LNCaP clone FGC (cell line): ENCODE results near the gene PRR36.

Experiments used
- DNase-seq: peaks from one replicate; pipeline ENCODE4 v3.0.0-alpha.2; 2011; ENCODE audit warnings: low read depth
- H3K4me3 ChIP-seq: 2 replicates; pipeline ENCODE4 v1.5.1; 2011; ENCODE audit warnings: mild to moderate bottlenecking, low read depth, low read length, control low read depth
- CTCF ChIP-seq: IDR thresholded peaks from 2 replicates; pipeline ENCODE4 v1.5.1; 2012; ENCODE audit warnings: mild to moderate bottlenecking; ENCODE audit not compliant: control insufficient read depth, insufficient read depth; ENCODE audit errors: extremely low read depth

The PRR36 gene

GRCh38 chr19:7874897-7875273 is 695 bp upstream of the PRR36 start:
- TF ChIP-seq CTCF = no peak
- H3K4me3 ChIP-seq = peak overlapping the region; percentile 65
- DNase-seq = no peak

DNA sequence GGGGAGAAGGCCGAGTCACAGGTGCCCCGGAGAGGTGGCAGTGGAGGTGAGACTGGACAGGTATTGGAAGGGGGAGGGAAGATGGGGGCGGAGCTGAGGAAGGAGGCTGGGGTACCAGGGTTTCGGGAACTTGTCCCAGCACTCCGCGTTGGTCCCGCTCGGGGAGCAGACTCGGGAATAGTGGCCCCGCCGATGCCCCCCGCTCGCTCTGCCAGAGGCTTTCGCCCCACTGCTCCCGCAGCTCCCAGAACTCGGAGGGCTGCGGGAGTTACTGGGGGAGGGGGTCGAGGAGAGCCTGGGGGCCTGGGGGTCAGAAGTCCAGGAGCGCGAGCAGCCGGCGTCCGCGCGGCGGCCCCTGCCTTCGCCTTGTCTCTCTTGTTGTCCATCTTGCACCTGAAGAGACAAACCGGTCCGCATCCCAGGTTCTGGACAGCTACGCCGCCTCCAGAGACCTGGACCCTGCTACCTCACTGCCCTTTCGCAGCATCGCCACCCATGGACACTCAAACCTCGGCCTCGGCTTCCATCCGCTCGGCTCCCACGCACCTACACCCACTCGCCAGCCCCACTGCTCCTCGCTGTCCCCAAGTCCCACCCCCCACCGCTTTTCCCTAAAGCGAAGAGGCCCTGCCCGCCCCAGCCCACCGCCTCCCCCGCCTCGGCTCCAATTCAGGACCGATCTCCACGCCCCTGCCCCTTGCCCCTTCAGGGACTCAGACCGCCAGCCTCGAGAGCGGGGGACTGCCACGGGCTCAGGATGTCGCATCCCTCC is 700 bp downstream of the PRR36 start:
- no peak for TF ChIP-seq CTCF

DNA sequence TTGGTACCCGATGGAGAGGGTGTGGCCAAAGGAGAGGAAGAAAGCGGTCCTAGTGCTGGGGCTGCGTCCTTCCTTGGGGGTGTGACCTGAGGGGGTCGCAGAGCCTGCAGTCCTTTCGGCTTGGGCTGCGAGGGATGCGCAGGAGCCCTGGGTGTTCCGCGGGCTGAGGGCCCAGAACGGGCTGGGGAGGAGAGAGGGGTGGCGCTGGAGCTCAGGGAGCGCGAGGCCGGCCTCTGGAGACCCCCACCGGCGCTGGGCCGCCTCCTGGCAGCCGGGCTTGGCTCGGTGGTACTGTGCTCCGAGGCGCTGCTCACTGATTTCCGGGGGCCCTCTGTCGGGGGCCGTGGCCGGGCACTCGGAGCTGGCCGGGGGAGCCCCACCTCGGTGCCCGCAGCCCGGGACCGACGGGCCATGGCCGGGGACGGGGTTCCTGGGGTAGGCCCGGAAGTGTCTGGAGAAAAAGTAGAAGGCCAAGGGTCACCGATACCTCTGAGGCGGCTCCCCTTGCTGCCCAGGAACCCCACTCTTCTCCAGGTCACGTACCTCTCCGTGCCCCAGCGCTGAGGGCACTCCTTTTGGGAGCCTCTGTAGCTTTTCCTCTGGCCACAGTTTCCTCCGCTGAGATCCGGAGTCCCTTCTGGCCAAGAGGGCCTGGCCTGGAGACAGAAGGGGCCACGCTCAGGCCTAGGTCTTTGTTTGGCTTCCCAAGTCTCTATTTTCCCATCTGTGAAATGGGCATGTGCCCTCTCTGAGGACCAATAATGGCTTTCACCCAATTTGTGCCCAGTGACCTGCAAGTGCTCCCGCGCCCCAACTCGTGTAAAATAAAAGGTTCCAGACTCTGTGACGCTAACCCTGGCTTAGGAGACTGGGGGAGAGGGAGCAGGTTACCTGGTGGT is 1.6 kb downstream of the PRR36 start:
- no peak overlapping the region for H3K4me3 ChIP-seq
- no peak for DNase-seq
- no peak for TF ChIP-seq CTCF

More for the DNA sequence above, 700 bp downstream of the PRR36 start:
- DNase-seq = no peak
- H3K4me3 ChIP-seq = peak overlapping the region; percentile 65

DNA sequence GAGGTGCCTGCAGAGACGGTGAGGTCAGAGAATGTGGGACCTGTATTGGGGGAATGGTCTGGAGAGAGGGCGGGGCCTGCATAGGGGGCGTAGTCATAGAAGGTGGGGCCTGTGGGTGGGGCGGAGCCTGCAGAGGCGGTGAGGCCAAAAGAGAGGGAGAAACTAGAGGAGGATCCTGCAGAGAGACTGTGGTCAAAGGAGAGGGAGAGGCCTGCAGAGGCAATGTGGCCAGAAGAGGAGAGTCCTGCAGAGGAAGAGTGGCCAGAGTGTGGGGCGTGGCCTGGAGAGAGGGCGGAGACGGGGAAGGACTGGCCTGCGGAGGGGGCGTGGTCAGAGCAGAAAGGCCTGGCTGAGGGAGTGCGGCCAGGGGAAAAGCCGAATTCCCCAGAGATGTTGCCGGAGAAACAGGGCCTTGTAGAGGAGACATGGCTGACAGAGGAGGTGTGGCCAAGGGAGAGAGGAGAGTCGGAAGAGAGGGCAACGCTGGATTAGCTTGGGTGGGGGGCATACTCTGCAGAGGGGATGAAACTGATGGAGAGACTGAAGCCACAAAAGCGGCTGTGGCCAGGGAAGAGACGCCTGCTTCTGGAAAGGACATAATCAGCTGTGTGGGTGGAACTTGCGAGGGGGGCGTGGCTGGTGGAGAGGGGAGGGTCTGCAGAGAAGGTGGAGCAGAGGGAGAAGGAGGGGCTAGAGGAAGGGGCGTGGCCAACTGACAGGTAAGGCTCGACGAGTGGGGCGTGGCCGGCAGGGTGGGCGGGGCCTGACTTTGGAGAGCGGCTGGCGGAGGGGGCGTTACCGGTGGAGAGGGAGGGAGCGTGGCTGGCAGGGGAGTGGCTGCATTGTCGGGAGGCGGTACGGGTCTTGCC is 2.5 kb downstream of the PRR36 start:
- H3K4me3 ChIP-seq = peak overlapping the region; percentile 21; the same call in 1 of the 2 replicates
- peak; percentile 89 for DNase-seq
- TF ChIP-seq CTCF = no peak

DNA sequence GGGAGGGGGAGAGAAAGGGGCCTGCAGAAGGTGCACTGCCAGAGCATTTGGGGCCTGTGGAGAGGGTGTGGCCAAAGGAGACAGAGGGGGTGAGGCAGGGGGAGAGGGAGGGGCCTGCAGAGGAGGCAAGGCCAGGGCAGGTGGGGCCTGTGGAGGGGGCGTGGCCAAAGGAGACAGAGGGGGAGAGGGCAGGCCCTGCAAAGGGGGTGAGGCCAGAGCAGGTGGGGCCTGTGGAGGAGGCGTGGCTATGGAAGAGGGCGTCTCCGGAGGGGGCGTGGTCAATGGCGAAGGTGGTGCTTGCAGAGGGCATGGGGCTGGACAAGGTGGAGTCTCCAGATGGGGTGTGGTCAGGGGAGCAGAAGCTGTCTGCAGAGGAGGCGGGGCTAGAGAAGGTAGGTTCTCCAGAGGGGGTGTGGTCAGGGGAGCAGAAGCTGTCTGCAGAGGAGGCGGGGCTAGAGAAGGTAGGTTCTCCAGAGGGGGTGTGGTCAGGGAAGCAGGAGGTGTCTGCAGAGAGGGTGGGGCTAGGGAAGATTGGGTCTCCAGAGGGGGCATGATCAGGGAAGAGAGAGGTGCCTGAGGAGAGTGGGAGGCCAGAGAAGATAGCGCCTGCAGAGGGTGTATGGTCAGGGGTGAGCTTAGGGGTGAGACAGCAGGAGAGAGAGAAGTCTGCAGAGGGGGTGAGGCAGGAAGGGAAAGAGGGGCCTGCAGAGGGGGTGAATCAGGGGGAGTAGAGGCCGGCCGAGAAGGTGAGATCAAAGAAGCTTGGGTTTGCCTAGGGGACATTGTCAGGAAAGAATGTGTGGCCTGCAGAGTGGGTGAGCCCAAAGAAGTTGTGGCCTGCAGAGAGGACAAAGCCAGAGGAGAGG is 3.4 kb downstream of the PRR36 start:
- no peak for TF ChIP-seq CTCF
- H3K4me3 ChIP-seq = peak overlapping the region; percentile 21; the same call in 1 of the 2 replicates
- peak; percentile 88 for DNase-seq

- DNase-seq = peak; percentile 64
Observed at GRCh38 chr19:7869910-7870511, 4.2 kb downstream of the PRR36 start.

More at GRCh38 chr19:7869910-7870511, 4.2 kb downstream of the PRR36 start:
- peak overlapping the region; percentile 47 for H3K4me3 ChIP-seq
- no peak for TF ChIP-seq CTCF
